ENCODE data around the gene NHP2. TPM values are rescaled to one million over a fixed set of nuclear protein-coding genes. Genes with fewer than 3 reads are reported as not detected.

Gene NHP2
- polyA plus RNA-seq, 1 donor = 115 TPM

DNA sequence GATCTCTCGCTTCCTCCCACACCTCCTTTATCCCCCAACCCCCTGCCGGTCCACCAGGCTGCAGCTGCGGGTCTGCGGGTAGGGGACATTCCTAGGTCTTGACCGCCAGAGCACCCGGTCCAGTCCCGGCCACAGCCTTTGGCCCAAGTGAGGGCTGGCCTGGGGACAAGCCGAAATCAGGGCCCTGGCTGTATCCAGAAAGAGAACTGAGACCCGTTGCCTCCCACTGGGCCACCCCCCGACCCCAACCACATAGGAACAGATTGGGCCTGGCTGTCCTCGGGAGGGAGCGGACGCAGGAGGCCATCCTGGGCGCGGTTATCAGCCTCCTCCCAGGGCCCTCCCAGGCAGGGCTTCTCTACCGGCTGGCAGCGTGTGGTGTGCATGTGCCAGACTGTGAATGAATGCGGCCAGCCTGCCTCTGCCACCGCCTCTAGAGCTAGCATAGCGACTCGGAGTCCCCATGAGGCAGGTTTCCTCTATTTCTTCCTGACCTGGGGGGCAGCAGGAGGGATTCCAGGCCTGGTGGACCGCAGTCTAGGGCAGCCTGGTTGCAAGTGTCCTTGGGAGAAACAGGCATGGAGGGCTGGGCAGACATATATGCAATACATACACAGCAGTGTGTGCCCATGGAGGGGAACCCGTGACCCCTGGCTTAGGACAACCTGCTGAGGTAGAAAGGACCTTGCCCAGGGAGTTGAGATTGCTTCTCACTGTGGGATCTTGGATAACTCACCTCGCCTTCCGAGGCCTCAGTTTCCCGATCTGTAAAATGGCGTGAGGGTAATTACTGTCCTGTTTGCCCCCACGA lies 39.2 kb downstream of the NHP2 start:
- DNase-seq = no peak

DNA sequence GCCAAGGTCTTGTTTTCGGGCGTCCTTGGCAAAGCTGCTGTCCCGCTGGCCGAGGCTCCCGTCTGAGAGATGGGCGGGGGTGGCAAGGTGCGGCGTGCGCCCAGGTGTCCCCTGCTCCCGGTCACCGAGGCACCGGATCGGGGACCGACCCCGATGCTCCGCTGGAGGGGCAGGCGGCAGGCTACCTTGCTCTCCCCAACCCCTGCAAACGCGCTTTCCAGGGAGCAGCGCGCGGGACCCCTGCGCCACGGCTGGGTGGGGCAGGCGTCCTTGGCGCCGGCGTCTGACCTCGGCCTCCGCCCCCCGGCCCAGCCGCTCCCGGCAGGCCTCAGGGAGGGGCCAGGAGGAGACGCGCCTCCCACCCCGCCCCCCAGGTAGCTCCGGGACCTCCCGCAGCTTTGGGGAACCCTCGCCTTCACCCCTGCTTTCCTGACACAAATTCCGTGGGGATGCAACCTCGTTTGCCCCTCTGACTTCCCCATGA lies 39.8 kb downstream of the NHP2 start:
- DNase-seq = no peak

DNA sequence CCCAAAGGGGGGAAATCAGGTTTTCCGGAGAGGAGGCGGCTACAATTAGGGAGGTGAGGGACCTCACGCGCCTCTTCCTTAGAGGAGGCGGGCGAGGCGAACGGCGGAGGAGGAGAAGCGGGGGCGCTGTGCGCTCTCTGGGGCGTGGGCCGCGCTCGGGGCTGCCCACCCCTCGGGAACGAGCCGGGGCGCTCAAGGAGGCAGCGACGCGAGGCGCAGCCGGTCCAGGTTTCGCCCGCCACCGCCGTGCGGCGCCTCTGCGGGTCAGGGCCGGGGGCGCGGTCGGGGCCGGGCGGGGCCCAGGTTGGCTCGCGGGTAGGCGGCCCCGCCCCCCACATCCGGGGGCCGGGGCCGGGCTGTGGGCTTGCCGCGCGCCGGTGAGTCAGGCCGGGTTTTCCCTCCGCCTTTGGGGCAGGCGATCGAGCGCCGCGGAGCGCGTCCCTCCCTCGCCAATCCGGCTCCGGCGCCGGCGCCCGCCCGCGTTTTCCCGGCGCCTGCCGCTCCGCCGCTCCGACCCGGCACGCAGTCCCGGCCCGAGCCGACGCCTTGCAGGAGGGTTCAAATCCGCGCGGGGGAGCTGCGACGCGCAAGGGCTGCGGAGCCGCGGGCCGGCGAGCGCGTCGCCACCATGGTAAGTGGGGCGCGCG lies 40.4 kb downstream of the NHP2 start, which contains the start of gene N4BP3:
Gene N4BP3 (plus strand): TSS at position 392 of the 647 bp plus-strand sequence. CDS start 6,052 bp downstream, outside the sequence.
- DNase-seq = no peak

DNA sequence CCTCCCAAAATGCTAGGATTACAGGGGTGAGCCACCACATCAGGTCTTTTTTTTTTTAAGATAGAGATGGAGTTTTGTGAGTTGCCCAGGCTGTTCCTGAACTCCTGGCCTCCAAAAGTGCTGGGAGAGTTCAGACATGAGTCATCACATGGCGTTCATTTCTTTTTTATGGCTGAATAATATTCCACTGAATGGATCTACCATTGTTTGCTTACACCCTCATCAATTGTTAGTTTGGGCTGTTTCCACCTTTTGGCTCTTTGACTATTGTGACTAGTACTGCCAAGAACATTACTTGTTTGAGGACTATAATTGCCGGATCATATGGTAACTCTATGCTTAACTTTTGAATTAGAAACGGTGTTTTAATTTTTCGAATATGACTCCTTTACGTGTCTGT lies 41.1 kb downstream of the NHP2 start:
- no peak for DNase-seq

DNA sequence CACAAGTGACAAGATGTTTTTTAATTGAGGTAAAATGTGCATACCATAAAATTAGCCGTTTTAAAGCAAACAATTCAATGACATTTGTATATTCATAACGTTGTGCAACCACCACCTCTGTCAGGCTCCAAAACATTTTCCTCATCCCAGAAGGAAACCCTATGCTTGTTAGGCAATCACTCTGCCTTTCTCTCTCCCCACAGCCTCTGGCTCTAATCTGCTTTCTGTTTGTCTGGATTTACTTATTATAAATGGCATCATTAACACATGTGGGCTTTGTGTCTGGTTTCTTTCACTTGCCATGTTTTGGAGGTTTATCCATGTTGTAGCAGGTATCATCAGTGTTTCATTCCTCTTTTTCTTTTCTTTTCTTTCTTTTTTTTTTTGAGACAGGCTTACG lies 41.8 kb downstream of the NHP2 start:
- no peak for DNase-seq

DNA sequence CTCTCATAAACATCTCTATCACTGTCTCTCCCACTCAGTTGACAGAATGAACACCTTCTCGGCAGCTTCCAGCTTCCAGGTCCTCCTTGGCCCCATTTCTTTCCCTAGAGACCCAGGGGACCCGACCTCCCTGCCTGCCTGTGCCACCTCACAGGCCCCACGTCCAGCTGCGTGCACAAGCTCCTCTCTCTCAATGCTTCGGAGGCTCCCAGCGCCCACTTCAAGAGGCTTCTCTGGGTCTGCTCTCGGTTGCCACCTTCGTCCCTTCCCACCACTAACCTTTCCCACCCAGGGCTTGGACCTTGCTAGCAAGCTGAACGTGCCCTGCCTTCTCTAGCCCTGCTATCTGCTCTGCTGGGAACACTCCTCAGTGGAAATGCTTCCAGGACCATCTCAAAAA lies 43.2 kb downstream of the NHP2 start:
- DNase-seq = no peak

DNA sequence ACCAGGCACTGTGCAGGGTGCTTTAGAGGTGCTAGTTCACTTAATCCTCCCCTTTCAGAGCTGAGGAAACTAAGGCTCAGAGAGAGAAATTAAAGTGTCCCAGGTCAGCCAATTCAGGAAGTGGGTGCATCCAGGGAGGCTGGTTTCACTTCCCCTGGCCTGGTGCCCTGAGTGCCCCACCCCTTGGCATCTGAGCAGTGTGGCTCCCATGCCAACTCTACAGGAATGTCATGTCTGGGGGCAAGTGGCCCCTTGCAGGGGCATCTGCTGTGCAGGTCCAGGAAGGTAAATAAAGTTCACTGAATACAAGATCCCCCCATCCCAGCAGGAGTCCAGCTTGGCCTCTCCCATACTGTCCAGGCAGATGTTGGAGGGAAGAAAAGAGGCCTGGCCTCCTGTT lies 44.7 kb downstream of the NHP2 start:
- DNase-seq = no peak

DNA sequence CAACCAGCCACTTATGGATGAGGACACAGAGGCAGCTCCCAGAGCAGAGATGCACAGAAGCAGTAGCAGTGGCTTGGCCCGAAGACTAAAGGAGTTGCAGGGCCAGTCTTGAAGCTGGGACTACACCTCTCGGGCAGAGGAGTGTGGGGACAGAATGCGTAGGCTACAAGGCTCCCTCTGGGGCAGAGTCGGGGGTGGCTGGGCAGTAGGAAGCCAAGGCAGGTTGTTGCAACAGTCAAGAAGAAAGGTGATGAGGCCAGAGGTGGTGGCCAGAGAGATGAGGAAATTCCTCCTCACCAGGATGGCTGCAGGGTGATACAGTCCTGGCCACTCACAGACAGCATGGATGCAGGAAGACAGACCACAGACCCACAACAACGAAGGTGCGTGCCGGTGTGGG lies 45.2 kb downstream of the NHP2 start:
- DNase-seq = no peak

DNA sequence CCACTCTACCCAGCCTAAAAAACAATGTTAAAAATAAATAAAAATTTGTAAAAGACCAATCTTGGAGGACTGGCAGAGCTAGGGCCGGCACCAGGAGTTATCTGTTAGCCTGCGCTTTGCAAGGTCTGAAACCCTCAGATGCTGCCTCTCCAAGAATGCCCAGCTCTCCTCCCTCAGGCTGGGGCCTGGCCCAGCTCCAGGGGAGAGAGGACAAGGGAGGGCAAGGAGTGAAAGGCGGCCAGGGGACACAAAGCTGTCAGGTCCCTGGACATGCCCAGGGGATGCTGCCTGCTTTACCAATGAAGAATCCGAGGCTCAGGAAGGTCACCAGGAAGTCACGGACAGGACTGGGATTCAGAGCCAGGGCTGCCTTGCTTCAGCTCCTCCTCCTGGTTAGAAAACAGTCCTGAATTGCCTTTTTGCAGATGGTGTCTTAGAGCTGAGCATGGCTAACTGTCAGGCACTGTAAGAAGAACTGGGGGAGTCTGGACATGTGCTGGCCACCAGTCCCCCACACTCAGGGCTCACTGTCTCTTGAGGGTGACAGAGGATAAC lies 45.9 kb downstream of the NHP2 start:
- no peak for DNase-seq

DNA sequence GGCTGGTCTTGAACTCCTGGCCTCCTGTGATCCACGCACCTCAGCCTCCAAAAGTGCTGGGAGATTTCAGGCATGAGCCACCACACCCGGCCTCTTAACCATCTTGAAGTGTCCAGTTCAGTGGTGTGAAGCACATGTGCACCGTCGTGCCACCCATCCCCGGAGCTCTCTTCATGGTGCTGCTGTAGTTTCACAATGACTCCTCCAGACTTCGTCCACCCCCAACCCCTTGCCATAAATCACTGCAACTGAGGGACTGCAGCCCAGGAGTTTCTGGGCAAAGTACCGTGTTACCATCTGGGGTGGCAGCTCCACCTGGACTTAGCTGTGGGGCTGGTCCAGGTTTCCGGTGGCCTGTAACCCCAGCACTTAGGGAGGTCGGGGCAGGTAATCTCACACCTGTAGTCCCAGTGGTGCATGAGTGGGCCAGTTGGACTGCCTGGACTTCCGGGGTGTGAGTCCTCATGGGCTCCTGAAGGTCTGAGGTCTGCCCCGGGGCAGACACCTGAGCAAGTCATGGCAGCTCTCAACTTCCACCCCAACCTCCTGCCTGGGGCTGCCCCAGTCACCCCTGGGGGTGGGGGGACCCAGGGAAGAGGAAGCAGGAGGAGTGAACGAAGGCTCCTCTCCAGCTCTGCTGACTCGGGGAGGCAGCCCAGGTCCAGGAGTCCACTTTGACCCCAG lies 47.0 kb downstream of the NHP2 start:
- DNase-seq = no peak

DNA sequence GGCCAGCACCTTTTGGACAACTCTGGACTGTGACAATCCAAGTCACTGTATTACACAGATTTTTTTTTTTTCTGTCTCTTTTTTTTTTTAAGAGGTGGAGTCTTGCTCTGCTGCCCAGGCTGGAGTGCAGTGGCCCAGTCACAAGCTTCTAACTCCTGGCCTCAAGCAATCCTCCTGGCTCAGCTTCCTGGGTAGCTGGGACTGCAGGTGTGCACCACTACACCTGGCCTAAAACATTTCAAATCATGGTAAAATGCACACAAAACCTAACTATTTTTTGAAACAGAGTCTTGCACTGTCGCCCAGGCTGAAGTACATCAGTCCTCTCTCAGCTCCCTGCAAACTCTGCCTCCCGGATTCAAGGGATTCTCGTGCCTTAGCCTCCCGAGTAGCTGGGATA lies 47.6 kb downstream of the NHP2 start:
- DNase-seq = no peak

DNA sequence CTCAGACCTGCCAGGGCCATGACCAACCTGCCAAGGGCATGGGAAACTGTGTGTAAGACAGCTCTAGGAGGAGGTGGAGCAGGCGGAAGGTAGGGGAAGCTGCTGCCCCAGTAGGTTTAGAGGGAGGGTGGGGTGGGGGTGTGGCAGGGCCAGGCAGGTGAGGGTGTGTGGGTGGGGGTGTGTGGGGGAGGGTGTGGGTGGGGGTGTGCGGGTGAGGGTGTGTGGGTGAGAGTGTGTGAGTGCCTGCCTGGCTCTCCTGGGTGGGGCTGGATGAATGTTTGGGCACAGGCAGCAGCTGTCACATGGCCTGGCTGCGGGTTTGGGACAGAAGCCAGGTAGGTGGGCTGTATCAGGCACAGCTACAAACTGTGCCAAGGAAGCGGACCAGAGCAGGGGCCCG lies 49.2 kb downstream of the NHP2 start:
- DNase-seq = no peak

DNA sequence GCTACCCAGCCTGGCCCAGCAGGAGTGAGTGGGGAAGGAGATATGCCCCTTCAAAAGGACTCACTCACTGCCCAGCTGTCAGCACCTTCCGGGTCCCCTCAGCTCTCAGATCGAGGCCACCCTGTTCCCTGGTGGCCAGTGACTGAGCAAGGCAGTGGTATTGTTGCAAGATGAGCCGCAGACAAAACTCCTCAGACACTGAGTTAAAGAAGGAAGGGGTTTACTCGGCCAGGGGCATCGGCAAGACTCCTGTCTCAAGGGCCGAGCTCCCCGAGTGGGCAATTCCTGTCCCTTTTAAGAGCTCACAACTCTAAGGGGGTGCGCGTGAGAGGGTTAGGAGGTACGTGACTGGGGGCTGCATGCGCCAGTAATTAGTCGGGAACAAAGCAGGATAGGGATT lies 50.1 kb downstream of the NHP2 start:
- no peak for DNase-seq

Other genes with a start within 250 kb of the NHP2 start
- gene PROP1, start 157.6 kb downstream of the NHP2 start, polyA plus RNA-seq (ENCODE audit: insufficient read length) = not detected
- gene N4BP3, start 40.4 kb downstream of the NHP2 start, polyA plus RNA-seq (ENCODE audit: insufficient read length) = 31.8 TPM
- gene RMND5B, start 22.9 kb downstream of the NHP2 start, polyA plus RNA-seq (ENCODE audit: insufficient read length) = 38.8 TPM
- not detected for gene GMCL2, start 33.5 kb upstream of the NHP2 start, polyA plus RNA-seq (ENCODE audit: insufficient read length)
- gene HNRNPAB, start 50.6 kb upstream of the NHP2 start, polyA plus RNA-seq (ENCODE audit: insufficient read length) = 84.8 TPM
- gene PHYKPL, start 78.9 kb upstream of the NHP2 start, polyA plus RNA-seq (ENCODE audit: insufficient read length) = 78.4 TPM

Data from hindlimb muscle (tissue), 1 donor.